Endothelial cell of umbilical vein (primary cell): ENCODE data around the gene CDKN1C. TPM values are rescaled to one million over a fixed set of nuclear protein-coding genes. Genes with fewer than 3 reads are reported as not detected.

Experiments
- BruUV-seq: library from RNA; stranded (reverse); fragments of 400-500 nt; replicated peaks from 2 replicates; lab custom pipeline; 2021; lab: Mats Ljungman, UMichigan
- CTCF ChIA-PET: fragments of 300-600, 350-600 bp; sonication (Branson Sonifier 250); formaldehyde crosslinking; loops from one replicate; lab custom pipeline; 2021; ENCODE audit warnings: antibody characterized with exemption, inconsistent platforms; lab: Charles Lee
- POLR2A ChIA-PET: fragments of 300-600, 350-600 bp; sonication (Branson Sonifier 250); formaldehyde crosslinking; loops from one replicate; lab custom pipeline; 2021; ENCODE audit warnings: antibody characterized with exemption, inconsistent platforms; lab: Charles Lee
- DNase-seq: peaks from one replicate; pipeline ENCODE4 v3.0.0-alpha.2; 2011; ENCODE audit warnings: low read depth, low spot score
- FAIRE-seq: peaks from 2 replicates; lab custom pipeline; 2011; peaks lifted over from hg19 to GRCh38; lab: Jason Lieb, UNC
- H2AFZ ChIP-seq: 2 replicates; pipeline ENCODE4 v1.6.0; 2012; ENCODE audit warnings: low read depth, low read length, control low read depth, inconsistent platforms
- H3K27ac ChIP-seq: 2 replicates; pipeline ENCODE4 v1.5.1; 2011; ENCODE audit warnings: low read depth, mild to moderate bottlenecking, control low read depth, low read length, moderate library complexity; ENCODE audit not compliant: insufficient read depth
- H3K27me3 ChIP-seq, 2 experiments: 2 replicates each; pipeline versions ENCODE4 v1.6.0 to v1.6.1; 2011; ENCODE audit warnings: low read length in 2 of 2, mixed read lengths in 1 of 2; ENCODE audit not compliant: control insufficient read depth in 2 of 2, insufficient read depth in 2 of 2
- H3K36me3 ChIP-seq, 2 experiments: 2 replicates in 1 of 2; 3 replicates in 1 of 2; pipeline ENCODE4 v1.5.1; 2011; ENCODE audit warnings: low read length in 2 of 2, mild to moderate bottlenecking in 1 of 2, moderate library complexity in 1 of 2; ENCODE audit not compliant: control insufficient read depth in 2 of 2, insufficient read depth in 2 of 2; ENCODE audit errors: extremely low read depth in 1 of 2
- H3K4me1 ChIP-seq: 3 replicates; pipeline ENCODE4 v1.5.1; 2011; ENCODE audit warnings: mild to moderate bottlenecking, low read length; ENCODE audit not compliant: control insufficient read depth, insufficient read depth; ENCODE audit errors: extremely low read depth
- H3K4me2 ChIP-seq: 2 replicates; pipeline ENCODE4 v1.6.1; 2011; ENCODE audit warnings: low read length, control low read depth, mixed read lengths; ENCODE audit not compliant: insufficient read depth
- H3K4me3 ChIP-seq, 3 experiments: fragments of 200-600 bp in 1 of 3; sonication (generic), shearing (Covaris generic) in 1 of 3; replicated peaks in 1 of 3; 2 replicates each; pipeline ENCODE4 v1.5.1; 2011 to 2016; ENCODE audit warnings: control low read depth in 3 of 3, low read length in 3 of 3, mild to moderate bottlenecking in 2 of 3, inconsistent platforms in 1 of 3, low read depth in 1 of 3, moderate library complexity in 1 of 3; ENCODE audit not compliant: insufficient read depth in 1 of 3
- H3K79me2 ChIP-seq: 2 replicates; pipeline ENCODE4 v1.6.0; 2012; ENCODE audit warnings: low read length, inconsistent platforms; ENCODE audit not compliant: control insufficient read depth, insufficient read depth
- H3K9ac ChIP-seq: replicated peaks from 2 replicates; pipeline ENCODE3; 2011; ENCODE audit warnings: low read length, control low read depth; ENCODE audit not compliant: insufficient read depth; ENCODE audit errors: extremely low read depth
- H3K9me1 ChIP-seq: replicated peaks from 3 replicates; pipeline ENCODE4 v1.6.0; 2011; ENCODE audit warnings: mild to moderate bottlenecking, low read length; ENCODE audit not compliant: control insufficient read depth, insufficient read depth; ENCODE audit errors: extremely low read depth
- H3K9me3 ChIP-seq: replicated peaks from 2 replicates; pipeline ENCODE4 v1.5.1; 2012; ENCODE audit warnings: low read length, inconsistent platforms; ENCODE audit not compliant: control insufficient read depth, insufficient read depth
- H4K20me1 ChIP-seq: replicated peaks from 2 replicates; pipeline ENCODE3; 2011; ENCODE audit warnings: mild to moderate bottlenecking, low read length; ENCODE audit not compliant: control insufficient read depth, insufficient read depth; ENCODE audit errors: extremely low read depth
- CTCF ChIP-seq, 2 donors: IDR thresholded peaks; 1 replicate in 1 of 2; 2 replicates in 1 of 2; pipeline ENCODE4 v1.5.1; 2011; ENCODE audit warnings: low read length in 2 of 2, mild to moderate bottlenecking in 2 of 2, moderate library complexity in 2 of 2, control low read depth in 1 of 2, inconsistent platforms in 1 of 2, low read depth in 1 of 2; ENCODE audit not compliant: insufficient read depth in 1 of 2; ENCODE audit errors: extremely low read depth in 1 of 2
- EZH2 ChIP-seq: IDR thresholded peaks from 2 replicates; pipeline ENCODE4 v1.6.1; 2012; ENCODE audit warnings: borderline replicate concordance, low read depth, mild to moderate bottlenecking, moderate library complexity, low read length, inconsistent platforms; ENCODE audit not compliant: severe bottlenecking
- FOS ChIP-seq: IDR thresholded peaks from 2 replicates; pipeline ENCODE4 v1.6.1; 2011; ENCODE audit warnings: mild to moderate bottlenecking, low read length, moderate library complexity, borderline replicate concordance; ENCODE audit not compliant: insufficient read depth
- GATA2 ChIP-seq: IDR thresholded peaks from 2 replicates; pipeline ENCODE4 v1.7.0; 2011; ENCODE audit warnings: low read depth, mild to moderate bottlenecking, moderate library complexity, mixed read lengths, low read length; ENCODE audit not compliant: insufficient read length, insufficient read depth
- JUN ChIP-seq: IDR thresholded peaks from 2 replicates; pipeline ENCODE4 v1.6.1; 2011; ENCODE audit warnings: borderline replicate concordance, low read depth; ENCODE audit not compliant: insufficient read length, insufficient read depth
- MAX ChIP-seq: IDR thresholded peaks from 2 replicates; pipeline ENCODE4 v1.6.1; 2011; ENCODE audit not compliant: insufficient read depth, insufficient read length
- MYC ChIP-seq: IDR thresholded peaks from one replicate; pipeline ENCODE4 v1.6.1; 2011; ENCODE audit warnings: mild to moderate bottlenecking, low read depth, low read length
- POLR2A ChIP-seq: IDR thresholded peaks from 2 replicates; pipeline ENCODE4 v1.6.1; 2012; ENCODE audit warnings: low read depth, mild to moderate bottlenecking, control low read depth, low read length
- POLR2AphosphoS5 ChIP-seq: IDR thresholded peaks from 2 replicates; pipeline ENCODE4 v1.6.1; 2012; ENCODE audit warnings: low read depth, mild to moderate bottlenecking, control low read depth, low read length, moderate library complexity; ENCODE audit not compliant: insufficient read depth
- dilution Hi-C: fragments of 300-500 bp; cut with MboI; formaldehyde crosslinking; loops from one replicate; pipeline ENCODE4 v1.15.0; 2019; ENCODE audit warnings: low sequenced_read_pairs; ENCODE audit not compliant: extremely low pct_ligation_motif_present
- intact Hi-C: fragments of 100-400 bp; cut with micrococcal nuclease; formaldehyde crosslinking; loops from one replicate; pipeline ENCODE4 v1.10.0; 2022
- polyA plus RNA-seq, 4 experiments: library from polyadenylated mRNA; depleted of rRNA in 3 of 4; stranded (reverse) in 3 of 4; unstranded in 1 of 4; fragments of >200 nt; gene quantifications; 2 replicates each; pipeline versions ENCODE4 v1.2.1 to v1.2.3, GENCODE V29; 2011 to 2012; ENCODE audit warnings: missing spikeins in 1 of 4
- total RNA-seq: library from RNA; stranded (reverse); gene quantifications from 2 replicates; pipeline ENCODE4 v1.2.3, GENCODE V29; 2021

Gene CDKN1C
- total and polyA plus RNA-seq, 2 donors (not counting 3 experiments of a cell fraction or from before 2014, with no cell fraction given), result 4.1 to 9.0 TPM

GRCh38 chr11:2927851-2928604, 42.5 kb upstream of the CDKN1C start:
- Histone ChIP-seq H3K27ac (no peak overlapping the region), H2AFZ (no peak overlapping the region), H4K20me1 (no peaks in the 10 kb centered on the region), H3K9me3 (no peaks in the 10 kb centered on the region), H3K36me3 (no peaks in the 10 kb centered on the region), H3K9ac (peak overlapping the region; percentile 32), H3K4me2 (peak overlapping the region; percentile 78), H3K27me3 (no peaks in the 10 kb centered on the region), H3K4me3 (peak overlapping the region; percentile 50 to 54 (median 53)), H3K4me1 (peaks cover 20% of the 10 kb centered on the region), H3K9me1 (no peaks in the 10 kb centered on the region), H3K79me2 (peaks cover 28% of the 10 kb centered on the region)
- BruUV-seq, result no TSS peak
- dilution Hi-C loops, result no loop called here
- POLR2A ChIA-PET, result interaction anchor here (1.4 to 2.1 kb wide), 4 partner anchors 30 to 395 kb away, joined by 5 to 13 read pairs (median 10); partner anchors contain the start of gene CDKN1C
- CTCF ChIA-PET, result interaction anchor here (1.4 to 3.1 kb wide), 6 partner anchors 12 to 507 kb away, joined by 3 to 46 read pairs (median 14); no protein-coding TSS in a partner anchor
- FAIRE-seq (peak; percentile 35), DNase-seq (peak; percentile 49)
- TF ChIP-seq FOS (no peak), POLR2AphosphoS5 (no peak), MYC (no peak), POLR2A (no peak), JUN (no peak), MAX (no peak), GATA2 (no peak), EZH2 (no peak), CTCF (IDR thresholded peaks at IDR 0.05; ENCODE audit: extremely low read depth in 1 of 2, insufficient read depth in 1 of 2, low read depth in 1 of 2, low read length in 2 of 2) (no peak)
- intact Hi-C loops, result no loop called here
